Endothelial cell of umbilical vein (primary cell): ENCODE results near the gene S100Z.

Experiments used
- CTCF ChIP-seq, 2 donors: IDR thresholded peaks; 1 replicate in 1 of 2; 2 replicates in 1 of 2; pipeline ENCODE4 v1.5.1; 2011; ENCODE audit warnings: low read length in 2 of 2, mild to moderate bottlenecking in 2 of 2, moderate library complexity in 2 of 2, control low read depth in 1 of 2, inconsistent platforms in 1 of 2, low read depth in 1 of 2; ENCODE audit not compliant: insufficient read depth in 1 of 2; ENCODE audit errors: extremely low read depth in 1 of 2
- EZH2 ChIP-seq: IDR thresholded peaks from 2 replicates; pipeline ENCODE4 v1.6.1; 2012; ENCODE audit warnings: borderline replicate concordance, low read depth, mild to moderate bottlenecking, moderate library complexity, low read length, inconsistent platforms; ENCODE audit not compliant: severe bottlenecking
- FOS ChIP-seq: IDR thresholded peaks from 2 replicates; pipeline ENCODE4 v1.6.1; 2011; ENCODE audit warnings: mild to moderate bottlenecking, low read length, moderate library complexity, borderline replicate concordance; ENCODE audit not compliant: insufficient read depth
- GATA2 ChIP-seq: IDR thresholded peaks from 2 replicates; pipeline ENCODE4 v1.7.0; 2011; ENCODE audit warnings: low read depth, mild to moderate bottlenecking, moderate library complexity, mixed read lengths, low read length; ENCODE audit not compliant: insufficient read length, insufficient read depth
- JUN ChIP-seq: IDR thresholded peaks from 2 replicates; pipeline ENCODE4 v1.6.1; 2011; ENCODE audit warnings: borderline replicate concordance, low read depth; ENCODE audit not compliant: insufficient read length, insufficient read depth
- MAX ChIP-seq: IDR thresholded peaks from 2 replicates; pipeline ENCODE4 v1.6.1; 2011; ENCODE audit not compliant: insufficient read depth, insufficient read length
- MYC ChIP-seq: IDR thresholded peaks from one replicate; pipeline ENCODE4 v1.6.1; 2011; ENCODE audit warnings: mild to moderate bottlenecking, low read depth, low read length
- POLR2A ChIP-seq: IDR thresholded peaks from 2 replicates; pipeline ENCODE4 v1.6.1; 2012; ENCODE audit warnings: low read depth, mild to moderate bottlenecking, control low read depth, low read length
- POLR2AphosphoS5 ChIP-seq: IDR thresholded peaks from 2 replicates; pipeline ENCODE4 v1.6.1; 2012; ENCODE audit warnings: low read depth, mild to moderate bottlenecking, control low read depth, low read length, moderate library complexity; ENCODE audit not compliant: insufficient read depth

GRCh38 chr5:76947082-76947503 is 97.3 kb downstream of the S100Z start:
- TF ChIP-seq CTCF (IDR thresholded peaks at IDR 0.05; ENCODE audit: extremely low read depth in 1 of 2, insufficient read depth in 1 of 2, low read depth in 1 of 2, low read length in 2 of 2) (no peak), POLR2A (no peak), FOS (no peak), MYC (no peak), MAX (no peak), POLR2AphosphoS5 (no peak), EZH2 (no peak), JUN (no peak), GATA2 (no peak)
